ENCODE measurements around the gene USP3. TPM values are rescaled to one million over a fixed set of nuclear protein-coding genes. Genes with fewer than 3 reads are reported as not detected.

Gene USP3
- total and polyA plus RNA-seq, 10 of the 15 experiments (the other 5 are each of a cell fraction or from before 2014, with no cell fraction given) = 23.8 to 64.5 (median 50.3) TPM

DNA sequence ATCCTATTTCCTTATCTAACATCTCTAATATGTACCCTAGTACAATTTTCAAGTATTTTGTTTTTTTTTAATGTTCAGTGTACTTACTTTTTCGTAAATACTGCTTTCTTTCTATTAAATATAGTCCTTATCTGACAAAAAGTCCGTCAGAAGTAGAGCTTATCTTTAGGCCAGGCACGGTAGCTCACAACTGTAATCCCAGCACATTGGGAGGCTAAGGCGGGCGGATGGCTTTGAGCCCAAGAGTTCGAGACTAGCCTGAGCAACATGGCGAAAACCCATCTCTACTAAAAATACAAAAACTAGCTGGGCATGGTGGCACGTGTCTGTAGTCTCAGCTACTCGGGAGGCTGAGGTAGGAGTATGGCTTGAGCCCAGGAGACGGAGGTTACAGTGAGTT lies 41.1 kb downstream of the USP3 start:
- Histone ChIP-seq H3K4me1 (ENCODE audit: control insufficient read depth, insufficient read depth, low read length) (peaks cover 14% of the 10 kb centered on the region), H3K9me3 (replicated peaks; ENCODE audit: control insufficient read depth, insufficient read depth, low read length) (no peaks in the 10 kb centered on the region), H3K9ac (ENCODE audit: control insufficient read depth, insufficient read depth, low read length) (no peak overlapping the region), H3K27me3 (replicated peaks in 1 of 2; ENCODE audit: control insufficient read depth in 2 of 2, insufficient read depth in 2 of 2, low read length in 1 of 2) (no peaks in the 10 kb centered on the region), H3K79me2 (ENCODE audit: control insufficient read depth, insufficient read depth, low read length) (peaks cover 33% of the 10 kb centered on the region), H2AFZ (ENCODE audit: control insufficient read depth, low read depth, low read length) (no peak overlapping the region), H3K27ac (ENCODE audit: control insufficient read depth, insufficient read depth) (no peak overlapping the region), H4K20me1 (ENCODE audit: control insufficient read depth, insufficient read depth) (no peaks in the 10 kb centered on the region), H3K4me2 (ENCODE audit: control insufficient read depth, insufficient read depth) (no peak overlapping the region), H3K4me3 (no peak overlapping the region), H3K36me3 (ENCODE audit: control insufficient read depth in 2 of 2, insufficient read depth in 2 of 2, low read length in 1 of 2) (peaks cover 0 to 17% of the 10 kb centered on the region in 2 experiments; a peak in 2 of 4 replicates)
- ChIA-PET SMC1A (ENCODE audit: uncharacterized antibody, unreplicated experiment) (interaction anchor here (0.9 to 7.1 kb wide), 19 partner anchors 8 to 523 kb away, joined by 3 to 93 read pairs (median 8); partner anchors contain the start of gene FBXL22), POLR2A (interaction anchor here (0.6 to 2.3 kb wide), 11 partner anchors 10 to 354 kb away, joined by 3 to 18 read pairs (median 3); no protein-coding TSS in a partner anchor), CTCF (interaction anchor here (0.9 to 3.2 kb wide), 10 partner anchors 8 to 79 kb away, joined by 3 to 17 read pairs (median 4); no protein-coding TSS in a partner anchor), RAD21 (ENCODE audit: unreplicated experiment) (interaction anchor here (1.0 to 7.2 kb wide), 15 partner anchors 8 to 465 kb away, joined by 3 to 63 read pairs (median 5); partner anchors contain the start of gene USP3)
- FAIRE-seq = no peak
- DNase-seq (ENCODE audit: low read depth, low spot score) = no peak
- in situ Hi-C loops (cut with MboI) (no loop called here), intact Hi-C loops (cut with micrococcal nuclease; ENCODE audit: unreplicated experiment) (no loop called here)
- BruUV-seq (replicated peaks) = no TSS peak
- ATAC-seq = no peak
- WGBS (ENCODE audit: insufficient coverage, insufficient replicate concordance, low lambda C conversion rate, missing lambda C conversion rate) = 98% methylated on average over 10 of the region's 10 CpGs
- no peak for TF ChIP-seq ZBTB4 (CRISPR knock-in tag; IDR thresholded peaks at IDR 0.05)
- no peak for TF ChIP-seq YY1 (IDR thresholded peaks at IDR 0.05; ENCODE audit: low read depth, low read length)
- TF ChIP-seq POLR2AphosphoS5 (IDR thresholded peaks at IDR 0.05; ENCODE audit: low read length) = no peak
- no peak for TF ChIP-seq PRDM15 (CRISPR knock-in tag; IDR thresholded peaks at IDR 0.05)
